Measurements from ENCODE around the gene AUTS2. TPM values are rescaled to one million over a fixed set of nuclear protein-coding genes. Genes with fewer than 3 reads are reported as not detected.

Gene AUTS2
- total and polyA plus RNA-seq, 10 of the 15 experiments (the other 5 are each of a cell fraction or from before 2014, with no cell fraction given) = 6.4 to 55.6 (median 21.6) TPM

DNA sequence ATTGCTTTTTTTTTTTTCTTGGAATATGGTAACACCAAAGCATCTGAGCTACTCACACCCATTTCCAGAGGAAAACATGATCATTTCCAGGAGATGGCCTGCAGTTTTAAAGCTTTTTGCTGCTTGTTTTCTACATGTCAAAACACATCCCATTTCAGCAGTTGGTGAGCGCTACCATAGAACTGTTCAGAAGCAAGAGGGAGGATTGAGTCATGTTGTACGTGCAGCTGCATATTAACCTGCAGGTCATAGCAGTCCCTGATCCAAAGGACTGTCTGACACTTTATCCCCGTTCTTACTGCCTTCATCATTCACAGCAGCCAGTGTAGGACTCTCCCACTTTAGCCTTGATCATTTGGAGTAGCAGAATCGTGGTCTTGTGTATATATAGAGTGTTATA lies 124.6 kb downstream of the AUTS2 start:
- FAIRE-seq (no peak), DNase-seq (ENCODE audit: low read depth, low spot score) (no peak), ATAC-seq (no peak)
- H3K9ac ChIP-seq (ENCODE audit: control insufficient read depth, insufficient read depth, low read length) = no peak overlapping the region
- no peaks in the 10 kb centered on the region for H3K79me2 ChIP-seq (ENCODE audit: control insufficient read depth, insufficient read depth, low read length)
- no TSS peak for BruUV-seq (replicated peaks)
- POLR2A ChIA-PET = no interaction called here
- H3K36me3 ChIP-seq (ENCODE audit: control insufficient read depth in 2 of 2, insufficient read depth in 2 of 2, low read length in 1 of 2) = no peaks in the 10 kb centered on the region; a peak in 1 of 4 replicates
- H3K27me3 ChIP-seq (replicated peaks in 1 of 2; ENCODE audit: control insufficient read depth in 2 of 2, insufficient read depth in 2 of 2, low read length in 1 of 2) = no peaks in the 10 kb centered on the region
- in situ Hi-C loops (cut with MboI) (no loop called here), intact Hi-C loops (cut with micrococcal nuclease; ENCODE audit: unreplicated experiment) (no loop called here)
- H3K9me3 ChIP-seq (replicated peaks; ENCODE audit: control insufficient read depth, insufficient read depth, low read length) = no peaks in the 10 kb centered on the region
- SMC1A ChIA-PET (ENCODE audit: uncharacterized antibody, unreplicated experiment) = interaction anchor here (0.6 to 4.3 kb wide), 11 partner anchors 8 to 129 kb away, joined by 3 to 17 read pairs (median 3); no protein-coding TSS in a partner anchor
- no peak overlapping the region for H3K4me3 ChIP-seq
- WGBS (ENCODE audit: insufficient coverage, insufficient replicate concordance, low lambda C conversion rate, missing lambda C conversion rate) = 20% methylated on average over 4 of the region's 4 CpGs
- no peak overlapping the region for H2AFZ ChIP-seq (ENCODE audit: control insufficient read depth, low read depth, low read length)
- no peak overlapping the region for H3K4me2 ChIP-seq (ENCODE audit: control insufficient read depth, insufficient read depth)
- CTCF ChIA-PET = interaction anchor here (1.2 to 1.6 kb wide), 3 partner anchors 16 to 28 kb away, joined by 4 read pairs; no protein-coding TSS in a partner anchor
- RAD21 ChIA-PET (ENCODE audit: unreplicated experiment) = interaction anchor here (0.8 to 1.5 kb wide), 9 partner anchors 11 to 146 kb away, joined by 3 to 4 read pairs (median 3); no protein-coding TSS in a partner anchor
- no peaks in the 10 kb centered on the region for H4K20me1 ChIP-seq (ENCODE audit: control insufficient read depth, insufficient read depth)
- H3K27ac ChIP-seq (ENCODE audit: control insufficient read depth, insufficient read depth) = no peak overlapping the region
- H3K4me1 ChIP-seq (ENCODE audit: control insufficient read depth, insufficient read depth, low read length) = no peaks in the 10 kb centered on the region
- TF ChIP-seq, protein P1, sequence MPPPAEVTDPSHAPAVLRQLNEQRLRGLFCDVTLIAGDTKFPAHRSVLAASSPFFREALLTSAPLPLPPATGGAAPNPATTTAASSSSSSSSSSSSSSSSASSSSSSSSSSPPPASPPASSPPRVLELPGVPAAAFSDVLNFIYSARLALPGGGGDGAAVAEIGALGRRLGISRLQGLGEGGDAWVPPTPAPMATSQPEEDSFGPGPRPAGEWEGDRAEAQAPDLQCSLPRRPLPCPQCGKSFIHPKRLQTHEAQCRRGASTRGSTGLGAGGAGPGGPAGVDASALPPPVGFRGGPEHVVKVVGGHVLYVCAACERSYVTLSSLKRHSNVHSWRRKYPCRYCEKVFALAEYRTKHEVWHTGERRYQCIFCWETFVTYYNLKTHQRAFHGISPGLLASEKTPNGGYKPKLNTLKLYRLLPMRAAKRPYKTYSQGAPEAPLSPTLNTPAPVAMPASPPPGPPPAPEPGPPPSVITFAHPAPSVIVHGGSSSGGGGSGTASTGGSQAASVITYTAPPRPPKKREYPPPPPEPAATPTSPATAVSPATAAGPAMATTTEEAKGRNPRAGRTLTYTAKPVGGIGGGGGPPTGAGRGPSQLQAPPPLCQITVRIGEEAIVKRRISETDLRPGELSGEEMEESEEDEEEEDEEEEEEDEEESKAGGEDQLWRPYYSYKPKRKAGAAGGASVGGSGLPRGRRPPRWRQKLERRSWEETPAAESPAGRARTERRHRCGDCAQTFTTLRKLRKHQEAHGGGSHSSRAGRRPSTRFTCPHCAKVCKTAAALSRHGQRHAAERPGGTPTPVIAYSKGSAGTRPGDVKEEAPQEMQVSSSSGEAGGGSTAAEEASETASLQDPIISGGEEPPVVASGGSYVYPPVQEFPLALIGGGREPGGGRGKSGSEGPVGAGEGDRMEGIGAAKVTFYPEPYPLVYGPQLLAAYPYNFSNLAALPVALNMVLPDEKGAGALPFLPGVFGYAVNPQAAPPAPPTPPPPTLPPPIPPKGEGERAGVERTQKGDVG (CRISPR knock-in tag; IDR thresholded peaks at IDR 0.05) = no peak
- TF ChIP-seq SUPT20H (IDR thresholded peaks at IDR 0.05; ENCODE audit: borderline replicate concordance, control insufficient read depth, low read depth, low read length) = no peak
- TF ChIP-seq ATF3 (IDR thresholded peaks at IDR 0.05; ENCODE audit: borderline replicate concordance, extremely low read depth, low read depth, low read length) = no peak
- no peak for TF ChIP-seq ZZZ3 (IDR thresholded peaks at IDR 0.05; ENCODE audit: control insufficient read depth, insufficient read length, low read depth)
- TF ChIP-seq JUND (IDR thresholded peaks at IDR 0.05; ENCODE audit: low read depth, low read length) = no peak
- no peak for TF ChIP-seq SMAD1 (IDR thresholded peaks at IDR 0.05; ENCODE audit: low read depth, partially characterized antibody)
- TF ChIP-seq ZNF207 (IDR thresholded peaks at IDR 0.05; ENCODE audit: borderline replicate concordance) = no peak
- TF ChIP-seq, protein P2, sequence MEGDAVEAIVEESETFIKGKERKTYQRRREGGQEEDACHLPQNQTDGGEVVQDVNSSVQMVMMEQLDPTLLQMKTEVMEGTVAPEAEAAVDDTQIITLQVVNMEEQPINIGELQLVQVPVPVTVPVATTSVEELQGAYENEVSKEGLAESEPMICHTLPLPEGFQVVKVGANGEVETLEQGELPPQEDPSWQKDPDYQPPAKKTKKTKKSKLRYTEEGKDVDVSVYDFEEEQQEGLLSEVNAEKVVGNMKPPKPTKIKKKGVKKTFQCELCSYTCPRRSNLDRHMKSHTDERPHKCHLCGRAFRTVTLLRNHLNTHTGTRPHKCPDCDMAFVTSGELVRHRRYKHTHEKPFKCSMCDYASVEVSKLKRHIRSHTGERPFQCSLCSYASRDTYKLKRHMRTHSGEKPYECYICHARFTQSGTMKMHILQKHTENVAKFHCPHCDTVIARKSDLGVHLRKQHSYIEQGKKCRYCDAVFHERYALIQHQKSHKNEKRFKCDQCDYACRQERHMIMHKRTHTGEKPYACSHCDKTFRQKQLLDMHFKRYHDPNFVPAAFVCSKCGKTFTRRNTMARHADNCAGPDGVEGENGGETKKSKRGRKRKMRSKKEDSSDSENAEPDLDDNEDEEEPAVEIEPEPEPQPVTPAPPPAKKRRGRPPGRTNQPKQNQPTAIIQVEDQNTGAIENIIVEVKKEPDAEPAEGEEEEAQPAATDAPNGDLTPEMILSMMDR (IDR thresholded peaks at IDR 0.05 in 2 of 3, conservative IDR thresholded peaks at IDR 0.05 in 1 of 3; ENCODE audit: control insufficient read depth in 2 of 3, extremely low read depth in 1 of 3, insufficient read depth in 1 of 3, low read depth in 3 of 3, low read length in 3 of 3) = no peak
- TF ChIP-seq ZNF217 (IDR thresholded peaks at IDR 0.05) = no peak
- no peak for TF ChIP-seq MTA2 (IDR thresholded peaks at IDR 0.05; ENCODE audit: low read depth)
- TF ChIP-seq CEBPB (IDR thresholded peaks at IDR 0.05; ENCODE audit: borderline replicate concordance in 1 of 2, low read depth in 2 of 2, low read length in 2 of 2) = no peak
- no peak for TF ChIP-seq RAD51 (IDR thresholded peaks at IDR 0.05)
- TF ChIP-seq, protein P3, sequence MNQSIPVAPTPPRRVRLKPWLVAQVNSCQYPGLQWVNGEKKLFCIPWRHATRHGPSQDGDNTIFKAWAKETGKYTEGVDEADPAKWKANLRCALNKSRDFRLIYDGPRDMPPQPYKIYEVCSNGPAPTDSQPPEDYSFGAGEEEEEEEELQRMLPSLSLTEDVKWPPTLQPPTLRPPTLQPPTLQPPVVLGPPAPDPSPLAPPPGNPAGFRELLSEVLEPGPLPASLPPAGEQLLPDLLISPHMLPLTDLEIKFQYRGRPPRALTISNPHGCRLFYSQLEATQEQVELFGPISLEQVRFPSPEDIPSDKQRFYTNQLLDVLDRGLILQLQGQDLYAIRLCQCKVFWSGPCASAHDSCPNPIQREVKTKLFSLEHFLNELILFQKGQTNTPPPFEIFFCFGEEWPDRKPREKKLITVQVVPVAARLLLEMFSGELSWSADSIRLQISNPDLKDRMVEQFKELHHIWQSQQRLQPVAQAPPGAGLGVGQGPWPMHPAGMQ (IDR thresholded peaks at IDR 0.05; ENCODE audit: borderline replicate concordance) = no peak
- TF ChIP-seq, protein P4, sequence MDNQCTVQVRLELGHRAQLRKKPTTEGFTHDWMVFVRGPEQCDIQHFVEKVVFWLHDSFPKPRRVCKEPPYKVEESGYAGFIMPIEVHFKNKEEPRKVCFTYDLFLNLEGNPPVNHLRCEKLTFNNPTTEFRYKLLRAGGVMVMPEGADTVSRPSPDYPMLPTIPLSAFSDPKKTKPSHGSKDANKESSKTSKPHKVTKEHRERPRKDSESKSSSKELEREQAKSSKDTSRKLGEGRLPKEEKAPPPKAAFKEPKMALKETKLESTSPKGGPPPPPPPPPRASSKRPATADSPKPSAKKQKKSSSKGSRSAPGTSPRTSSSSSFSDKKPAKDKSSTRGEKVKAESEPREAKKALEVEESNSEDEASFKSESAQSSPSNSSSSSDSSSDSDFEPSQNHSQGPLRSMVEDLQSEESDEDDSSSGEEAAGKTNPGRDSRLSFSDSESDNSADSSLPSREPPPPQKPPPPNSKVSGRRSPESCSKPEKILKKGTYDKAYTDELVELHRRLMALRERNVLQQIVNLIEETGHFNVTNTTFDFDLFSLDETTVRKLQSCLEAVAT (IDR thresholded peaks at IDR 0.05) = no peak
- TF ChIP-seq JUNB (IDR thresholded peaks at IDR 0.05) = no peak

All from GM12878 (cell line).